Esophagus squamous epithelium (tissue), 5 donors: ENCODE data around the gene ATG9B. TPM values are rescaled to one million over a fixed set of nuclear protein-coding genes. Genes with fewer than 3 reads are reported as not detected.
"Not testable (repeated sequence)": the region's sequence is repeated elsewhere in the genome, so short reads cannot be mapped to it uniquely, and the experiment has no call there.

ENCODE experiments used
- DNase-seq: peaks from one replicate; lab custom pipeline; 2025; lab: John Stamatoyannopoulos, UW
- H3K27ac ChIP-seq, 4 donors: fragments of 200-600 bp; sonication (generic); one replicate each; pipeline ENCODE4 v1.5.1; 2016 to 2019; ENCODE audit warnings: mild to moderate bottlenecking in 1 of 4
- H3K27me3 ChIP-seq, 4 donors: fragments of 200-600 bp; sonication (generic); 1 replicate in 3 of 4; 2 replicates in 1 of 4; pipeline versions ENCODE4 v1.5.1 to v1.6.0; 2017 to 2021; ENCODE audit warnings: antibody characterized with exemption in 1 of 4
- H3K36me3 ChIP-seq, 3 donors: fragments of 200-600 bp; sonication (generic); one replicate each; pipeline ENCODE4 v1.5.1; 2016 to 2019
- H3K4me1 ChIP-seq, 3 donors: fragments of 200-600 bp; sonication (generic); one replicate each; pipeline ENCODE4 v1.5.1; 2017 to 2019
- H3K4me3 ChIP-seq, 4 donors: fragments of 200-600 bp; sonication (generic); 1 replicate in 3 of 4; 2 replicates in 1 of 4; pipeline ENCODE4 v1.5.1; 2016 to 2019; ENCODE audit warnings: mild to moderate bottlenecking in 2 of 4, moderate library complexity in 1 of 4
- H3K9me3 ChIP-seq, 3 donors: fragments of 200-600 bp; sonication (generic); one replicate each; pipeline ENCODE4 v1.5.1; 2016 to 2019
- CTCF ChIP-seq, 6 experiments: fragments of 450-650 bp in 4 of 6; fragments of 200-600 bp in 2 of 6; sonication (generic) in 2 of 6; IDR thresholded peaks; one replicate each; pipeline ENCODE4 v1.5.1; 2016 to 2019; ENCODE audit warnings: antibody characterized with exemption in 6 of 6, mild to moderate bottlenecking in 4 of 6, moderate library complexity in 4 of 6
- POLR2A ChIP-seq, 4 donors: fragments of 450-650 bp; IDR thresholded peaks; one replicate each; pipeline ENCODE4 v1.6.1; 2017; ENCODE audit warnings: antibody characterized with exemption in 4 of 4, mild to moderate bottlenecking in 4 of 4, moderate library complexity in 3 of 4
- WGBS, 2 donors: methylation state at CpG; one replicate each; pipeline ENCODE4 v1.1.5; 2018; 5-methylcytosine and 5-hydroxymethylcytosine counted together
- intact Hi-C: fragments of 100-400 bp; cut with DNase I; formaldehyde crosslinking; loops from one replicate; pipeline ENCODE4 v1.15.0; 2022
- total RNA-seq, 4 donors: library from RNA; depleted of rRNA; stranded (reverse); fragments of >200 nt; gene quantifications; one replicate each; pipeline ENCODE4 v1.1.0, GENCODE V29; 2016
- donor health status: DM: yes; HTN: yes; CAD: no.

The ATG9B gene
- total RNA-seq, 4 donors from 2014 or later: 1.5 to 45.2 (median 12.8) TPM

DNA sequence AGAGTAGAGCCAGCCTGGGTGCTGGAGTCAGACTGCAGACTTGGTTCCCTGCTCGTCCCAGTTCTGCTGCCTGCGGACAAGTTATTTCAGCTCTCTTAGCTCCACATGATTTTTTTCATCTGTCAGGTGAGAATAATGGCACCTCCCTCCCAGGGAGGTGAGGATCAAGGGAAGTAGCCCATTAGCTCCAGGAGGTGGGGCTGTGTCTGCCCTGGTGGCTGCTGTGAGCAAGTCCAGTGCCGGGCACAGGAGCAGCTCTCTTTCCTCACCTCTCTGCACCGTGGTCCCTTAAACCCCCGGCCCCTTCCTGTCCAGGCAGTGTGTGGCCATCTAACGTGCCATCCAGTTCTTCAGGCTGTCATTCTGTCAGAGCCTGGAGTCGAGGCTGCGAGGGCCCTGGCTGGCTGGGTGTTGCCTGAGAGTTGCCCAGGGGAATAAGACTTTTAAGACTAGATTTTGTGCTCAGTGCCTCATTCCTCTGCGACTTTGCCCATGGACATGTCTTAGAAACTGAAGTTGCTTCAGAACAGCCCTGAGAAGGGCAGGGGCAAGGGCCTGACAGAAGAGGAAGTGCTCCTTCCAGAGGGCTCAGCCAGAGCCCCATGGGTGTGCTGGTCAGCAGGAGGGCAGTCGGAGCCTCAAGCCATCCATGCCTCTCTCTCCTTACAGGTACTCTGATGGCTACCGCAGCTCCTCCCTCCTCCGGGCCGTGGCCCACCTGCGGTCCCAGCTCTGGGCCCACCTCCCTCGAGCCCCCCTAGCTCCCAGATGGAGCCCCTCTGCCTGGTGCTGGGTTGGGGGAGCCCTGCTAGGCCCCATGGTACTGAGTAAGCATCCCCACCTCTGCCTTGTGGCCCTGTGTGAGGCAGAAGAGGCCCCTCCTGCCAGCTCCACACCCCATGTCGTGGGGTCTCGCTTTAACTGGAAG lies 8.9 kb upstream of the ATG9B start:
- TF ChIP-seq POLR2A (IDR thresholded peaks at IDR 0.05): no peak
- TF ChIP-seq CTCF (IDR thresholded peaks at IDR 0.05): no peak
- 83 to 89% methylated on average over 6 to 11 of the region's 17 CpGs for WGBS, 2 donors
- H3K27ac ChIP-seq: no peak overlapping the region
- H3K36me3 ChIP-seq: peaks cover 9 to 73% (median 16%) of the 10 kb centered on the region in 3 donors
- intact Hi-C loops: no loop called here
- peaks cover 5 to 14% (median 9%) of the 10 kb centered on the region in 3 donors for H3K4me1 ChIP-seq
- H3K9me3 ChIP-seq: no peaks in the 10 kb centered on the region
- H3K4me3 ChIP-seq: no peak overlapping the region
- no peak for DNase-seq
- no peaks in the 10 kb centered on the region for H3K27me3 ChIP-seq

DNA sequence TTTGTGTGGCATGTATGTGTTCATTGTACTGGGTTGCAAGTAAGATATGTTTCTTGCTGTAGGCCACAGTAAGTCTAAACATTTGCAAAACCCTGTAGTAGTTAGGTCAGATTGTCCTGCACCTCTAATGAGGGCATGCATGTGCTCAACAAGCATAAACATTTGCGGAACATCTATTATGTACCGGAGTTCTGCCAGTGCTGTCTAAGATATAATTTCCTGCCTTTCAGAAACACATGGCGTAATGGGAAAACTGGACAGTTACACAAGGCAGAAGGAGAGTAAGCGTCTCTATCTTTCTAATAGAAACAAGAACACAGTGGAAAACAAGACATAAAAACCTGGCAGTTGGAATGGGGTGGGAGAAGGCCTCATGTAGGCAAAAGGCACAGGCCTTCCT lies 6.7 kb upstream of the ATG9B start:
- H3K4me1 ChIP-seq: peaks cover 13 to 33% (median 15%) of the 10 kb centered on the region in 3 donors
- H3K9me3 ChIP-seq: no peaks in the 10 kb centered on the region
- DNase-seq: no peak
- WGBS, 2 donors: 94 to 95% methylated on average over 4 of the region's 4 CpGs
- intact Hi-C loops: no loop called here
- TF ChIP-seq POLR2A (IDR thresholded peaks at IDR 0.05) (no peak), CTCF (IDR thresholded peaks at IDR 0.05) (no peak)
- H3K27me3 ChIP-seq: no peaks in the 10 kb centered on the region
- no peak overlapping the region for H3K4me3 ChIP-seq
- H3K27ac ChIP-seq: no peak overlapping the region
- H3K36me3 ChIP-seq: peaks cover 3 to 52% (median 9%) of the 10 kb centered on the region in 3 donors

DNA sequence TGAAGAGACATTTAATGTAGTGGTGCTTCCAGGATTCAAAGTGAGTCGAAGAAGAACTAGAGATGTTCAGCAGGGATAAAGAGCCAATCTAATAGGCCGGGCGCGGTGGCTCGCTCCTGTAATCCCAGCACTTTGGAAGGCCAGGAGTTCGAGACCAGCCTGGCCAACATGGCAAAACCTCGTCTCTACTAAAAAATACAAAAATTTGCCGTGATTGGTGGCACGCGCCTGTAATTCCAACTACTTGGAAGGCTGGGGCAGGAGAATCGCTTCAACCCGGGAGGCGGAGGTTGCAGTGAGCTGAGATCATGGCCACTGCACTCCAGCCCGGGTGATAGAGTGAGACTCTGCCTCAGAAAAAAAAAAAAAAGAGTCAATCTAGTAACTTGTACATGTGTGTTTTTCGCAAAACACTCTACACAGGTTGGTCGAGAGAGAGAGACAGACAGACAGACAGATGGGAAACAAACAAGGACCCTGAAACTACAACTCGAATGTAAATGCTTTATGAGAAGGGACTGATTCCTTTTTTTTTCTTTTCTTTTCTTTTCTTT lies 4.7 kb upstream of the ATG9B start:
- H3K9me3 ChIP-seq: no peaks in the 10 kb centered on the region
- intact Hi-C loops: loop anchor here (5.0 kb wide), 1 partner anchor 83 kb away; no protein-coding TSS in a partner anchor
- TF ChIP-seq CTCF (IDR thresholded peaks at IDR 0.05) (no peak), POLR2A (IDR thresholded peaks at IDR 0.05) (no peak)
- no peak for DNase-seq
- peak overlapping the region; percentile 62 to 94 (median 78) for H3K4me3 ChIP-seq
- WGBS, 2 donors: 35 to 48% methylated on average over 17 of the region's 17 CpGs
- H3K4me1 ChIP-seq: peaks cover 13 to 43% (median 15%) of the 10 kb centered on the region in 3 donors
- no peaks in the 10 kb centered on the region for H3K27me3 ChIP-seq
- peaks cover 0 to 32% (median 0%) of the 10 kb centered on the region in 3 donors for H3K36me3 ChIP-seq
- peak overlapping the region; percentile 73 to 96 (median 90) for H3K27ac ChIP-seq

- 0% methylated on average over 10 to 26 of the region's 53 CpGs for WGBS, 2 donors
- intact Hi-C loops: loop anchor here (5.0 kb wide), 1 partner anchor 84 kb away; no protein-coding TSS in a partner anchor
- TF ChIP-seq POLR2A (IDR thresholded peaks at IDR 0.05): peak in 2 of 4 donors; percentile 53 to 69
- peak; percentile 44 to 68 (median 57) for TF ChIP-seq CTCF (IDR thresholded peaks at IDR 0.05)
Measured at GRCh38 chr7:151028131-151028947, 4.0 kb upstream of the ATG9B start, which contains the start of gene ABCB8. ABCB8 (plus strand) TSS chr7:151028450; CDS start chr7:151028516, 66 bp downstream.

GRCh38 chr7:151027728-151028130 lies 3.4 kb upstream of the ATG9B start:
- H3K4me1 ChIP-seq: peaks cover 13 to 46% (median 15%) of the 10 kb centered on the region in 3 donors
- DNase-seq, H3K9me3 ChIP-seq, H3K27me3 ChIP-seq: not testable (repeated sequence)
- 16 to 22% methylated on average over 11 to 16 of the region's 16 CpGs for WGBS, 2 donors
- peaks cover 0 to 19% (median 0%) of the 10 kb centered on the region in 3 donors for H3K36me3 ChIP-seq
- peak overlapping the region; percentile 73 to 96 (median 90) for H3K27ac ChIP-seq
- intact Hi-C loops: loop anchor here (5.0 kb wide), 1 partner anchor 85 kb away; no protein-coding TSS in a partner anchor
- peak overlapping the region; percentile 62 to 94 (median 78) for H3K4me3 ChIP-seq

More at GRCh38 chr7:151028131-151028947, 4.0 kb upstream of the ATG9B start, which contains the start of gene ABCB8:
- Histone ChIP-seq H3K27me3 (no peaks in the 10 kb centered on the region), H3K27ac (peak within 1 kb of the TSS; percentile 73 to 96 (median 90)), H3K4me3 (peak within 1 kb of the TSS; percentile 62 to 94 (median 78)), H3K9me3 (no peaks in the 10 kb centered on the region), H3K4me1 (peaks cover 13 to 46% (median 15%) of the 10 kb centered on the region in 3 donors), H3K36me3 (peaks cover 0 to 25% (median 0%) of the 10 kb centered on the region in 3 donors)
- peak; percentile 91 for DNase-seq
